ENCODE results near the gene ANTXR1.

DNA sequence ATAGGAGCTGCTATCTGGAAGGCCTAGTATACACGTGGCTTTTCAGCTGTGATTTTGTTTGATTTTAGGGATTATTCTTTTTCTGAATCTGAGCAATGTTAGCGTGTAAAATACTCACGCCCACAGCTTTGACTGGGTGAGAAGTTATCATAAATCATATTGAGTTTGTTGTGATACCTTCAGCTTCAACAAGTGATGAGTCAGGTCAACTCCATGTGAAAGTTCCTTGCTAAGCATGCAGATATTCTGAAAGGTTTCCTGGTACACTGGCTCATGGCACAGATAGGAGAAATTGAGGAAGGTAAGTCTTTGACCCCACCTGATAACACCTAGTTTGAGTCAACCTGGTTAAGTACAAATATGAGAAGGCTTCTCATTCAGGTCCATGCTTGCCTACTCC lies 38.7 kb upstream of the ANTXR1 start, which contains the start of gene GKN1:
- TF ChIP-seq FOSL1 (IDR thresholded peaks at IDR 0.05; ENCODE audit: insufficient read depth, low read depth, low read length): no peak
- no peak for TF ChIP-seq TEAD4 (IDR thresholded peaks at IDR 0.05; ENCODE audit: low read depth, low read length)
- no peak for TF ChIP-seq POLR2AphosphoS5 (IDR thresholded peaks at IDR 0.05; ENCODE audit: low read depth, low read length)
- no peak for TF ChIP-seq TBP (IDR thresholded peaks at IDR 0.05; ENCODE audit: low read depth, low read length)
- TF ChIP-seq SP4 (IDR thresholded peaks at IDR 0.05; ENCODE audit: low read length): no peak
- TF ChIP-seq CHD2 (IDR thresholded peaks at IDR 0.05; ENCODE audit: low read length): no peak

Measured in H1 (cell line).